ENCODE results near the gene CCDC85C.

- TF ChIP-seq CTCF (conservative IDR thresholded peaks at IDR 0.05; ENCODE audit: low read length): no peak
- no peak for TF ChIP-seq EZH2phosphoT487 (IDR thresholded peaks at IDR 0.05; ENCODE audit: borderline replicate concordance, low read depth, low read length)
These were observed 89.3 kb downstream of the CCDC85C start for GRCh38 chr14:99514552-99515300.

All from OCI-LY7 (cell line).